Anterior cingulate cortex (tissue), 58 donors: ENCODE measurements around the gene PSMG1.

Source experiments
- DNase-seq, 58 donors: peaks; one replicate each; lab custom pipeline; 2025; lab: John Stamatoyannopoulos, UW

The PSMG1 gene

GRCh38 chr21:39189857-39190604 lies 6.8 kb upstream of the PSMG1 start:
- DNase-seq, result no peak

- DNase-seq, result no peak
Measured at GRCh38 chr21:39188521-39189139, 5.4 kb upstream of the PSMG1 start.

GRCh38 chr21:39187141-39187540 lies 3.9 kb upstream of the PSMG1 start:
- no peak for DNase-seq

- no peak for DNase-seq
Measured at GRCh38 chr21:39186676-39187075, 3.4 kb upstream of the PSMG1 start.

- no peak for DNase-seq
Measured at GRCh38 chr21:39185157-39185556, 1.9 kb upstream of the PSMG1 start.

GRCh38 chr21:39184050-39184980 lies 1.1 kb upstream of the PSMG1 start:
- DNase-seq, result peak in 1 of 58 donors; percentile 20

GRCh38 chr21:39182484-39183271 lies 573 bp downstream of the PSMG1 start:
- peak in 5 of 58 donors; percentile 4 to 59 (median 29) for DNase-seq

- DNase-seq, result no peak
Measured at GRCh38 chr21:39182016-39182415, 1.2 kb downstream of the PSMG1 start.

GRCh38 chr21:39181205-39181818 lies 1.9 kb downstream of the PSMG1 start:
- DNase-seq, result no peak

- no peak for DNase-seq
Measured at GRCh38 chr21:39180429-39181019, 2.7 kb downstream of the PSMG1 start.

GRCh38 chr21:39178421-39178820 lies 4.8 kb downstream of the PSMG1 start:
- no peak for DNase-seq

- DNase-seq, result no peak
Measured at GRCh38 chr21:39176271-39176709, 7.0 kb downstream of the PSMG1 start.

GRCh38 chr21:39175665-39176064 lies 7.6 kb downstream of the PSMG1 start:
- no peak for DNase-seq

GRCh38 chr21:39175154-39175553 lies 8.1 kb downstream of the PSMG1 start:
- no peak for DNase-seq

GRCh38 chr21:39173716-39174680 lies 9.3 kb downstream of the PSMG1 start:
- no peak for DNase-seq

GRCh38 chr21:39169906-39170305 lies 13.3 kb downstream of the PSMG1 start:
- DNase-seq, result no peak

- DNase-seq, result no peak
Measured at GRCh38 chr21:39168800-39169199, 14.5 kb downstream of the PSMG1 start.

GRCh38 chr21:39164523-39164922 lies 18.7 kb downstream of the PSMG1 start:
- no peak for DNase-seq
